Caki2 (cell line): ENCODE measurements around the gene FBXO9. TPM values are rescaled to one million over a fixed set of nuclear protein-coding genes. Genes with fewer than 3 reads are reported as not detected.
"Not testable (repeated sequence)": the region's sequence is repeated elsewhere in the genome, so short reads cannot be mapped to it uniquely, and the experiment has no call there.

Experiments
- DNase-seq: peaks from one replicate; pipeline ENCODE4 v3.0.0-alpha.2; 2015; ENCODE audit warnings: low read depth
- in situ Hi-C: cut with HindIII; loops from 2 replicates; pipeline ENCODE4 v1.10.0; 2016; ENCODE audit warnings: low sequenced_read_pairs, low pct_unique_long_range_greater_than_20kb, mixed read lengths
- total RNA-seq: library from RNA; depleted of rRNA; stranded (reverse); fragments of >200 nt; shearing (Covaris generic); gene quantifications from 2 replicates; pipeline ENCODE4 v1.2.3, GENCODE V29; 2014; ENCODE audit warnings: low replicate concordance

FBXO9 gene
- total RNA-seq, 1 experiment from 2014 or later: 53.1 TPM

GRCh38 chr6:53044071-53044470 lies 21.1 kb upstream of the FBXO9 start:
- no peak for DNase-seq
- in situ Hi-C loops: no loop called here

DNA sequence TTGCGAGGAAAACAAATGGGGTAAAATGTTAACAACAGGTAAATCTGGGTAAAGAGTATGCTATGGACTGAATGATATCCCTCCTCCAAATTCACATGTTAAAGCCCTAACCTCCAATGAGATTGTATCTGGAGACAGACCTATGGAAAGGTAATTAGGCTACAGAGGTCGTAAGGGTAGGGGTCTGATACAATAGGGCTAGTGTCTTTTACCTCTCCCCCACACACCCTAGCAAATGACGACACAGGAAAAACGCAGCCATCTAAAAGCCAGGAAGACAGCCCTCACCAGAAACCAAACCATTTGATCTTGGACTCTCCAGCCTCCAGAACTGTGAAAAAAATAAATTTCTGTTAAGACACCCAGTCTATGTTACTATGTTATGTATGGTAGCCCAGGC lies 20.6 kb upstream of the FBXO9 start:
- no peak for DNase-seq
- in situ Hi-C loops: no loop called here

- in situ Hi-C loops: no loop called here
- no peak for DNase-seq
These were observed 19.1 kb upstream of the FBXO9 start for GRCh38 chr6:53045891-53046673.

GRCh38 chr6:53048431-53049195 lies 16.6 kb upstream of the FBXO9 start:
- DNase-seq: no peak
- in situ Hi-C loops: no loop called here

DNA sequence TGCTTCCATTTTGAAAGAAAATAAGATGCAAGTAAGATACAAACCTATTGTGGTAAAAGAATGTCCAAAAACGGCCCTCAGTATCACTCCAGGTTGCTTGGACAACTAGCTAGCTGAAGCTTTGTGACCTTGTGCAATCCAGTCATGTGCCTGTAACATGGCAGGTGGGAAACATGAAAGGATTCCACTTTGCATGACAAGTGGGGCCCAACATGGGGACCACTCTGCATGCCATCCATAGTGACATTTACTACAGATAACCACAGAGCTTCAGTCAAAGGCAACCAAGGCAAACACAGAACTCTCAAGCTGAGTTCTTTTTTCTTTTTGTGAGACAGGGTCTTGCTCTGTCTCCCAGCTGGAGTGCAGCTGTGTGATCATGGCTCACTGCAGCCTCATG lies 15.8 kb upstream of the FBXO9 start:
- DNase-seq: no peak
- in situ Hi-C loops: no loop called here

DNA sequence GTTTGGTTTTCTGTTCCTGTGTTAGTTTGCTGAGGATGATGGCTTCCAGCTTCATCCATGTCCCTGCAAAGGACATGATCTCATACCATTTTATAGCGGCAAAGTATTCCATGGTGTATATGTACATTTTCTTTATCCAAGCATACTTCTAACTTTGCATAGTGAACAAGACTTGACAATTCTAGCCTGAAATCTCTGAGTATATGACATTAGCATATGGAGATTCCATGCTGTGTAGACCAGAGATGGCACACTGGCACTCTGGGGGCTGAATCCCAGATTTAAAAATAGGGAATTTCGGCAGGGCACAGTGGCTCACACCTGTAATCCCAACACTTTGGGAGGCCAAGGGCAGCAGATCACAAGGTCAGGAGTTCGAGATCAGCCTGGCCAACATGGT lies 13.1 kb upstream of the FBXO9 start:
- in situ Hi-C loops: not testable (repeated sequence)

DNA sequence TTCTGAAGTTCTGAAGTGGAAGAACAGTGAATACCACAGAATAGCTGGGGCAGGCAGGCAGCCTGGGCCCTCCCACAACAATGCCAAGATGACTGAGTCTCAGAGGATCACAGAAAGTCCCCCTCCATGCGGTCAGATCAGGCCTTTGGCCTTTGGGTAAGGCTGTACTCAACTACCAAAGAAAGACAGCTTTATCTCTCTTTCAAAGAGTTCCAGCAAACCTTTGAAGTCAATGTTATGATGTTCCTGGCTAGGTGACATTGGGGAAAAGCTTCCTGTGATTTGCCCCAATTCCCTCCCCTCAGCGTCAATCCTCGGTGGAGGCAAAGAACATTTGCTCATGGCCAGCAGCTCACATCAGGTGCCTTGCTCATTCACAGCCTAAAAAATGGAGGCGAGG lies 10.7 kb upstream of the FBXO9 start:
- no peak for DNase-seq
- in situ Hi-C loops: no loop called here

More for the DNA sequence above, 13.1 kb upstream of the FBXO9 start:
- DNase-seq: not testable (repeated sequence)

GRCh38 chr6:53055873-53056272 lies 9.3 kb upstream of the FBXO9 start:
- in situ Hi-C loops: no loop called here
- no peak for DNase-seq

GRCh38 chr6:53056273-53056672 lies 8.9 kb upstream of the FBXO9 start:
- no peak for DNase-seq
- in situ Hi-C loops: no loop called here

DNA sequence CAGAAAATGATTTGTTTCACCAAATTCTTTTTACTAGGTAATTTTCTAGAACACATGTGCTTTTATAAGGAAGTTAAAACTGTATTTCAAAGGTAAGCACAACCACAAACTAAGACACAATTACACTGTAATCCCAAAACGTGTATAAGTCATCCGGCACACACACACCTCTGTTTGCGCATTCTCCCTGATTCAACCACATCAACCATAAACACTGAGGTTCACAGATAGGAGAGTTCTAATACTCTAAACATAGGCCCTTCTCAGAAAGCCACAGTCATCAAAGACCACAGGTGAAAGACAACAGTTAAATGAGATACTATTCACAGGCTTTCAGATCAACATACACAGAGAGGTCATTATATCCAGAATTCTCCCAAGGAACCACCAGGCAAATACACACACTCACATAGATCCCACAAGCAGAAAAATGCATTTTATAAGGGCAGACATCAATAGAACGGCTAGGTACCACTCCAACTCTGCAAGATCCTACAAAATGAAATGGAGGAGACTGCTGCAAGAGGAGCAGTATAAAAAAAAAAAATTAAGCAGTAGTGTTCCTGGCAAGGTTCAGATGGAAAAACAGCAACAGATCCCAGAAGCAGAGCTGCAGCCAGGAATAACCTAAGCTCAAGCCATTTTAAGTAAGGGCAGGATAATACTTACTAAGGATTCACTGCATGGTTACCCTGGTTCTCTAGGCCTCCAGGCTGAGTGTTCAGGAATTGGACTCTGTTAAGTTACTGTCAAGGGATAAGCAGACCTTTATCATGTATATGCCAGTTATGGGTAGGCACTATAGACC lies 6.6 kb upstream of the FBXO9 start:
- DNase-seq: no peak
- in situ Hi-C loops: no loop called here

DNA sequence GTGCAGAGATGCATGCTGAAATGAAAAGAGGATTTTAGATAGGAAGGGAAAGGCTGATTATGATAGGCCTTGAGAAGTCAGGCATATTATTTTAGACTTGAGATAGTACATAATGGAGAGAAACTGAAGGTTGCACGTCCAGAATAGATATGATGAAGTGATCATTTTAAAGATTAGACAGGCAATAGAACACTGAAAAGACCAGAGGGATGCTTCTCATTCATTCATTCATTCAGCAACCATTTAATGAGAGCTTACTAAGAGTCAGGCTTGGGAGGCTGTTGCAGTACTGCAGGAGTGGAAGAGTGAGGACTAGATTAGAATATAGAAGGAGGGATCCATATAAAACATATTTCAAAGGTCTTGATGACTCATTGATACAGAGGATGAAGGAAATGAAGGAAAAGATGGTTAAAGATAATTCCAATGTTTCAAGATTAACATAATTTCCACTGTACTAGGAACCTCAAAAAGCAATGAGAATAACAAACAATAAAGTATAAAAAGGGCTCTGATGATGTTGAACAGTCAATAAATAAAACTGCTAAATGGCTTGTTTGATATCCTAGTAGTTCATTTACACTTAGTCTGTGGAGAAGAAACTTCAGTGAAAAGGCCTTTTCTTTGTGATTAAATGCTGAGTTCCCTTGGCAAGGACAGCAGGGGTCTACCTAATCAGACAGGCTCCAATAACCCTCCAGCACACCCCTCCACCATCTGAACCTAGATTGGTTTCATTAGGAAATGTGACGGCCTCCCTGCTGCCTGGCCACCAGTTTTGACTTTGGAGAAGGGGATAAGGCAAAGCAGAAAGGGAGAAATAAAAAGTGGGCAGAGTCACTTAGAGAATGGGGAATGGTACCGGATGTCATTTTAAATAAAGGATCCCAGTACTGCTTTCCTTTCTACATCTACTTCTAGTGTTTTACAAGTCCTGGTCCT lies 5.3 kb upstream of the FBXO9 start:
- DNase-seq: no peak
- in situ Hi-C loops: no loop called here

GRCh38 chr6:53062169-53062539 lies 3.0 kb upstream of the FBXO9 start:
- in situ Hi-C loops: no loop called here
- DNase-seq: no peak

- DNase-seq, in situ Hi-C loops: not testable (repeated sequence)
These were observed 949 bp upstream of the FBXO9 start for GRCh38 chr6:53064255-53064654.

DNA sequence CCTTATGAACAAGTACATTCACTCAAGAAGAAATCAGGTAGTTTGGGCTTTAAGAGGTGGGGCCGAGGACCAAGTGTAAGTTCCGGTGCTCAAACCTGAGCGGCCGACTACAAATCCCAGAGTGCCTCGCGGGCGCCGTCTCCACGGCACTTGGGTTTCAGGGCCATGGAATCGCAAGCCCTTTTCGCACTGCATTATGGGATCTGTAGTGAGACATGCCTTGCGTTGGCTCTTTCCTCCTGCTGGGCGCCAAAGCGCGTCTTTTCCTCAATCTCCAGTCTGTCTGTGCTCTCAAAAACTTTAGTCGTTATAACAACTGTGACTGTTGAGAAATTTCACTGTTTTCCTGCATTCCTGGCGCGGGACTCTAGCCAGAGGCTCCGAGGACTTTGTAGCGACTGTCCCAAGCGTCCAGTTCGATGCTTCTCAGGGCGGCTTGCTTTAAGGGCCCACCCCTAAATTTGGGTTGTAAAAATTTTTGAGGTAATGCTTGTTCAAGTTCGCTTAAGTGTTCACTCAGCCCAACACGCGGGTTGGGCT lies 408 bp upstream of the FBXO9 start:
- in situ Hi-C loops: no loop called here
- DNase-seq: peak; percentile 95

DNA sequence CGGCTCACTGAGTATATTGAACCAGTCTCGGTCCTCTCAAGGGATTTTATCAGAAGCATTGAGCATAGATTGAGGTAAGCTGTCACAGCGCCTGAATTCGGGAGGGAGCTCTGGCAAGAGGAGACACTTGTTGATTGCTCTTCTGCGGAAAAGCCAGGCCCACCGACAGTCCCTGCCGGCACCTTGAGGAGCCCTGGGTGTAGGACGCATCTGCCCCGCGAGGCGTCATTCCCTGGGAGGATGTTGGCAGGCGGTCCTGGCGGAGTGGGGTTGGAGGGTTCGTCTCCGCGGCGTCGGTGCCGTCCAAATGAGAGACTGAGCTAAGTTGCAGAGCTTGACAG lies 843 bp downstream of the FBXO9 start:
- DNase-seq: no peak

DNA sequence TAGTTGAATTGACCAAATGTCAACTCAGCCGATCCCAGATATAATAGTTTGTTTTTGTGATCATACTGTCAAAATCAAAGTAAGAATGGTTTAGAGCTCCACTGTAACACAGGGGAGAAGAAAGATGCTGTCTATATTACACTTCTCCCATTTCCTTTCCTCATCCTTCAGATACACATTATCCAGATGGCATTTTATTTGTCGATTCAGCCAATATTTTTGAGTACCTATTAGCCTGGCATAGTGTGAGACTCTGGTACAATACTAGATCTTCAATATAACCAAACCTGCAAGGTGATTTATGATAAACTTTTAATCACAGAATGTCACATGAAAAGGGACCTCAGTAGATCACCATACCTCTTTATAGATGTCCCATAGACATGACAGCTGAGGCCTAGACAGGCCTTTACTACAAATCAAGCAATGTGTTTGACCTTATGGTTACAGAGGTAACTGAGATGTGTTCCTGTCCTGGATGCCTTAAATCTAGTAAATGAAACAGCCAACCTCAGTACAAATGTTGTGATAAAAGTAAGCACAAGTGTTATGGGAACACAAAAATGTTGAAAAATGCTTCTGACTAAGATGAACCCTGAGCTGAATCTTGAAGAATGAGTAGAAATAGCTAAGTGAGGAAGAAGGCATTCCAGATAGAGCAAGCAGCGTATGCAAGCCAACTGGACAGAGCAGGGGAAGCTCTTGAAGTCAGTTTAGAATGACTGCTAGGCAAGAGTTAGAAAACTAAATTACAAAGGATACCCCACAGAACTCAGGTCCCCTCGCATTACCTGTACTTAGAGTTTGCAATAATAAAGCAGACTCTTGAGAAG lies 1.9 kb downstream of the FBXO9 start:
- DNase-seq: no peak
- in situ Hi-C loops: no loop called here

More for the DNA sequence above, 843 bp downstream of the FBXO9 start:
- in situ Hi-C loops: no loop called here

DNA sequence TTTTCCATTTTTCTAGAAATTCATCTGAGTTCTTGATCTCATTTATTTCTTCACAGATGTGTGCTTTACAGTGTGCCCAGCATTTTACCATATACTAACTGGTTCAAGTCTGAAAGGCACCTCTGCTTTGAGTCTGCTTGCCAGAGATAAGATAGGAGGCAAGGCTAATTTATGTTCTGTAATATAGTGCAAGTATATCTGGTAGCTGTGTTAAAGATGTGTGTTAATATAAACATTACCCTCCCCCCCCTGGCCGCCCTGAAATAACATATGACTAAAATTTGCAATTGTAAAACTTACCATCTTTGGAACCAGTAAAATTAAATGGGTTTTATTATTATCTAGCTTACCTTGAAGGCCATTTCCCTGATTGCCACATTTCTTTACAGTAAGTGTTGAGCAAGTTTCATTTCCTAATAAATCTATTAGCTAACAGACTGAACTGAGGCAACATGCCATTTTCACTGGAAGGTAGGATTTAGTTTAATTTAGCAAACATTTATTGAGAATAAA lies 2.7 kb downstream of the FBXO9 start:
- in situ Hi-C loops: no loop called here
- no peak for DNase-seq
